ENCODE results near the gene RNF19B.

DNA sequence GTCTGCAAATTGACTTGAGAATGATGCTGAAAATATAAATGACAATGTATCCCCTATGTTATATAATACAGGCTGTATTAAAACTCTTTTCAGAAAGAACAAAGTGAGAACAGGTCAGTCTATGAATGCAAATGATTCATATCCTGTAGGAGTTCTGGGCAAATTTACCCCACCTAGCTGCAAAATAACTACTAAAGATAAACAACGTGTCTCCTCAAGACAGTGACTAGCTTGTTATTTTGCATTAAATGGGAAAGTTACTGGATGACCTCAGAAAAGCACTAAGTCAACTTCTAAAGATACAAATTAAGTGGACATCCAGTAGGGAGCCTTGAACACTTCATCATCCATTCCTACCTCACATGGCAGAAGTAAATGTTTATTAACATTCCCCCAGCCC, 11.1 kb downstream of the RNF19B start:
- TF ChIP-seq, protein P1, sequence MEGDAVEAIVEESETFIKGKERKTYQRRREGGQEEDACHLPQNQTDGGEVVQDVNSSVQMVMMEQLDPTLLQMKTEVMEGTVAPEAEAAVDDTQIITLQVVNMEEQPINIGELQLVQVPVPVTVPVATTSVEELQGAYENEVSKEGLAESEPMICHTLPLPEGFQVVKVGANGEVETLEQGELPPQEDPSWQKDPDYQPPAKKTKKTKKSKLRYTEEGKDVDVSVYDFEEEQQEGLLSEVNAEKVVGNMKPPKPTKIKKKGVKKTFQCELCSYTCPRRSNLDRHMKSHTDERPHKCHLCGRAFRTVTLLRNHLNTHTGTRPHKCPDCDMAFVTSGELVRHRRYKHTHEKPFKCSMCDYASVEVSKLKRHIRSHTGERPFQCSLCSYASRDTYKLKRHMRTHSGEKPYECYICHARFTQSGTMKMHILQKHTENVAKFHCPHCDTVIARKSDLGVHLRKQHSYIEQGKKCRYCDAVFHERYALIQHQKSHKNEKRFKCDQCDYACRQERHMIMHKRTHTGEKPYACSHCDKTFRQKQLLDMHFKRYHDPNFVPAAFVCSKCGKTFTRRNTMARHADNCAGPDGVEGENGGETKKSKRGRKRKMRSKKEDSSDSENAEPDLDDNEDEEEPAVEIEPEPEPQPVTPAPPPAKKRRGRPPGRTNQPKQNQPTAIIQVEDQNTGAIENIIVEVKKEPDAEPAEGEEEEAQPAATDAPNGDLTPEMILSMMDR (IDR thresholded peaks at IDR 0.05), result no peak
- TF ChIP-seq POLR2A (IDR thresholded peaks at IDR 0.05), result no peak

Measured in vagina (tissue), 2 donors.